Colonic mucosa (tissue), 4 donors: ENCODE measurements around the gene LAPTM5. TPM values are rescaled to one million over a fixed set of nuclear protein-coding genes. Genes with fewer than 3 reads are reported as not detected.

Source experiments
- DNase-seq: peaks from one replicate; pipeline ENCODE4 v3.0.0-alpha.2; 2020
- H3K27ac ChIP-seq: fragments of 200-600 bp; one replicate; pipeline ENCODE4 v1.8.0; 2021
- H3K27me3 ChIP-seq: fragments of 200-600 bp; one replicate; pipeline ENCODE4 v1.8.0; 2021
- H3K36me3 ChIP-seq: fragments of 200-600 bp; one replicate; pipeline ENCODE4 v1.8.0; 2021
- H3K4me1 ChIP-seq: fragments of 200-600 bp; one replicate; pipeline ENCODE4 v1.8.0; 2021; ENCODE audit warnings: mild to moderate bottlenecking
- H3K4me3 ChIP-seq: fragments of 200-600 bp; one replicate; pipeline ENCODE4 v1.8.0; 2021
- H3K9ac ChIP-seq, 2 donors: one replicate each; pipeline ENCODE4 v1.7.0; 2013; ENCODE audit warnings: control low read depth in 2 of 2, low read depth in 2 of 2, low read length in 2 of 2
- H3K9me3 ChIP-seq: fragments of 200-600 bp; one replicate; pipeline ENCODE4 v1.8.0; 2021
- CTCF ChIP-seq: fragments of 200-600 bp; IDR thresholded peaks from one replicate; pipeline ENCODE4 v1.8.0; 2022; ENCODE audit warnings: antibody characterized with exemption, mild to moderate bottlenecking
- intact Hi-C: fragments of 100-400 bp; cut with DNase I; formaldehyde crosslinking; loops from one replicate; pipeline ENCODE4 v1.14.1; 2022
- total RNA-seq, 2 donors: library from RNA; stranded (reverse); fragmentation: NEBNext Ultra II Directional in 1 of 2; extraction: Animal tissue kit (Norgen Biotek cat#: 25700) in 1 of 2; gene quantifications; one replicate each; pipeline ENCODE4 v1.2.1, GENCODE V29; 2021
- donor health status: healthy.
- donor health status: DM: no; HTN: no; CAD: no.
- donor health status: DM: no; HTN: no; CAD: no.

The LAPTM5 gene
- total RNA-seq, 2 donors from 2014 or later, result 15.8 to 41.0 TPM

- Histone ChIP-seq H3K4me1 (no peaks in the 10 kb centered on the region), H3K27me3 (no peaks in the 10 kb centered on the region), H3K9ac (no peak overlapping the region), H3K4me3 (no peak overlapping the region), H3K36me3 (no peaks in the 10 kb centered on the region), H3K9me3 (no peaks in the 10 kb centered on the region), H3K27ac (no peak overlapping the region)
- intact Hi-C loops, result loop anchor here (5.0 to 10.0 kb wide), 4 partner anchors 916 to 1471 kb away; partner anchors contain the start of gene PTPRU
- TF ChIP-seq CTCF, result no peak
- DNase-seq, result no peak
These were observed 49.2 kb downstream of the LAPTM5 start for GRCh38 chr1:30708361-30708728.

- H3K36me3 ChIP-seq, result no peaks in the 10 kb centered on the region
- intact Hi-C loops, result loop anchor here (5.0 to 10.0 kb wide), 4 partner anchors 915 to 1470 kb away; partner anchors contain the start of gene PTPRU
- H3K4me3 ChIP-seq, result no peak overlapping the region
- peak; percentile 76 for DNase-seq
- peak; percentile 72 for TF ChIP-seq CTCF
- no peak overlapping the region for H3K27ac ChIP-seq
- no peaks in the 10 kb centered on the region for H3K27me3 ChIP-seq
- H3K9me3 ChIP-seq, result no peaks in the 10 kb centered on the region
- H3K4me1 ChIP-seq, result no peaks in the 10 kb centered on the region
- H3K9ac ChIP-seq, result no peak overlapping the region
These were observed 49.9 kb downstream of the LAPTM5 start for GRCh38 chr1:30707412-30708360.

GRCh38 chr1:30706528-30706927 is 51.0 kb downstream of the LAPTM5 start:
- H3K36me3 ChIP-seq, result no peaks in the 10 kb centered on the region
- no peak for TF ChIP-seq CTCF
- H3K4me1 ChIP-seq, result no peaks in the 10 kb centered on the region
- no peak overlapping the region for H3K27ac ChIP-seq
- H3K9ac ChIP-seq, result no peak overlapping the region
- no peak overlapping the region for H3K4me3 ChIP-seq
- no peaks in the 10 kb centered on the region for H3K9me3 ChIP-seq
- intact Hi-C loops, result loop anchor here (5.0 to 10.0 kb wide), 4 partner anchors 914 to 1469 kb away; partner anchors contain the start of gene PTPRU
- H3K27me3 ChIP-seq, result no peaks in the 10 kb centered on the region
- DNase-seq, result no peak

GRCh38 chr1:30705698-30706097 is 51.9 kb downstream of the LAPTM5 start:
- intact Hi-C loops, result loop anchor here (5.0 to 10.0 kb wide), 4 partner anchors 913 to 1468 kb away; partner anchors contain the start of gene PTPRU

More at GRCh38 chr1:30705698-30706097, 51.9 kb downstream of the LAPTM5 start:
- no peak overlapping the region for H3K27ac ChIP-seq
- H3K36me3 ChIP-seq, result no peaks in the 10 kb centered on the region
- TF ChIP-seq CTCF, result no peak
- H3K27me3 ChIP-seq, result no peaks in the 10 kb centered on the region
- H3K4me1 ChIP-seq, result no peaks in the 10 kb centered on the region
- H3K4me3 ChIP-seq, result no peak overlapping the region
- no peaks in the 10 kb centered on the region for H3K9me3 ChIP-seq
- DNase-seq, result no peak
- no peak overlapping the region for H3K9ac ChIP-seq
